GM12878 (cell line): ENCODE results near the gene NRXN3.

ENCODE experiments used
- ATF2 ChIP-seq: IDR thresholded peaks from 2 replicates; pipeline ENCODE4 v1.6.1; 2012; ENCODE audit warnings: low read length, inconsistent platforms
- CEBPZ ChIP-seq: fragments of 150-350 bp; IDR thresholded peaks from 2 replicates; pipeline ENCODE4 v1.6.1; 2016; ENCODE audit warnings: low read depth, low read length
- CREB1 ChIP-seq: IDR thresholded peaks from 2 replicates; pipeline ENCODE4 v1.6.1; 2012; ENCODE audit warnings: low read depth, mild to moderate bottlenecking, inconsistent platforms
- CTCF ChIP-seq, 3 experiments: IDR thresholded peaks in 2 of 3; conservative IDR thresholded peaks in 1 of 3; 2 replicates each; pipeline ENCODE4 v1.5.1; 2011; ENCODE audit warnings: low read depth in 3 of 3, low read length in 3 of 3, mild to moderate bottlenecking in 3 of 3, control low read depth in 2 of 3, moderate library complexity in 2 of 3, inconsistent platforms in 1 of 3, mixed read lengths in 1 of 3; ENCODE audit not compliant: control insufficient read depth in 2 of 3, insufficient read depth in 1 of 3; ENCODE audit errors: extremely low read depth in 1 of 3
- E2F4 ChIP-seq: IDR thresholded peaks from 2 replicates; pipeline ENCODE4 v1.6.1; 2012; ENCODE audit warnings: low read depth, low read length, improper control_type of control experiment
- ETV6 ChIP-seq, 2 experiments: fragments of 450-650 bp in 1 of 2; IDR thresholded peaks in 1 of 2; conservative IDR thresholded peaks in 1 of 2; 2 replicates each; pipeline ENCODE4 v1.6.1; 2014; ENCODE audit warnings: antibody characterized with exemption in 1 of 2, borderline replicate concordance in 1 of 2, low read depth in 1 of 2, mild to moderate bottlenecking in 1 of 2, moderate library complexity in 1 of 2
- FOXM1 ChIP-seq: IDR thresholded peaks from 2 replicates; pipeline ENCODE4 v1.6.1; 2012; ENCODE audit warnings: low read depth, mild to moderate bottlenecking, inconsistent platforms, low read length, moderate library complexity
- GABPA ChIP-seq: IDR thresholded peaks from 2 replicates; pipeline ENCODE4 v1.6.1; 2014; ENCODE audit warnings: antibody characterized with exemption, low read depth, mild to moderate bottlenecking, inconsistent platforms
- JUND ChIP-seq: IDR thresholded peaks from 2 replicates; pipeline ENCODE4 v1.6.1; 2012; ENCODE audit warnings: low read depth, mild to moderate bottlenecking, low read length, improper control_type of control experiment, moderate library complexity
- KLF5 ChIP-seq: fragments of 450-650 bp; IDR thresholded peaks from 2 replicates; pipeline ENCODE4 v1.6.1; 2014; ENCODE audit warnings: mild to moderate bottlenecking; ENCODE audit not compliant: partially characterized antibody
- RCOR1 ChIP-seq: conservative IDR thresholded peaks from 2 replicates; pipeline ENCODE4 v1.6.1; 2012; ENCODE audit warnings: low read depth, low read length, improper control_type of control experiment
- ZBTB33 ChIP-seq: fragments of 450-650 bp; IDR thresholded peaks from 2 replicates; pipeline ENCODE4 v1.6.1; 2017; ENCODE audit warnings: mild to moderate bottlenecking

- TF ChIP-seq ZBTB33: no peak
- TF ChIP-seq ETV6 (conservative IDR thresholded peaks at IDR 0.05 in 1 of 2, IDR thresholded peaks at IDR 0.05 in 1 of 2; ENCODE audit: borderline replicate concordance in 1 of 2, low read depth in 1 of 2): no peak
- no peak for TF ChIP-seq KLF5
- TF ChIP-seq CREB1: no peak
- no peak for TF ChIP-seq E2F4
- TF ChIP-seq GABPA: no peak
- no peak for TF ChIP-seq CEBPZ
- no peak for TF ChIP-seq ATF2
- no peak for TF ChIP-seq FOXM1
- no peak for TF ChIP-seq RCOR1
- no peak for TF ChIP-seq CTCF (IDR thresholded peaks at IDR 0.05 in 2 of 3, conservative IDR thresholded peaks at IDR 0.05 in 1 of 3; ENCODE audit: control insufficient read depth in 2 of 3, extremely low read depth in 1 of 3, insufficient read depth in 1 of 3, low read depth in 3 of 3, low read length in 3 of 3)
- no peak for TF ChIP-seq JUND
Measured at GRCh38 chr14:79661752-79662151, 1491.6 kb downstream of the NRXN3 start.
